Stomach (tissue), 9 donors: Measurements from ENCODE around the gene SCYGR7. TPM values are rescaled to one million over a fixed set of nuclear protein-coding genes. Genes with fewer than 3 reads are reported as not detected.
A peak's percentile ranks its signal among the peaks of the same experiment; 100 is the strongest.

Experiments
- DNase-seq, 2 donors: peaks; one replicate each; pipeline versions ENCODE4 v3.0.0 to v3.0.0-alpha.2; 2013 to 2019
- H3K27ac ChIP-seq, 5 donors: fragments of 200-600 bp in 4 of 5; sonication (generic) in 4 of 5; one replicate each; pipeline ENCODE4 v1.5.1; 2013 to 2019; ENCODE audit warnings: mild to moderate bottlenecking in 1 of 5, moderate library complexity in 1 of 5
- H3K27me3 ChIP-seq, 3 donors: fragments of 200-600 bp; sonication (generic); one replicate each; pipeline ENCODE4 v1.5.1; 2017 to 2019; ENCODE audit warnings: mixed run types in 1 of 3
- H3K36me3 ChIP-seq, 4 donors: fragments of 200-600 bp; sonication (generic); 1 replicate in 3 of 4; 2 replicates in 1 of 4; pipeline ENCODE4 v1.5.1; 2016 to 2019
- H3K4me1 ChIP-seq, 4 donors: fragments of 200-600 bp; sonication (generic); one replicate each; pipeline ENCODE4 v1.5.1; 2016 to 2019
- H3K4me3 ChIP-seq, 4 donors: fragments of 200-600 bp; sonication (generic) in 3 of 4; one replicate each; pipeline ENCODE4 v1.5.1; 2016 to 2019; ENCODE audit warnings: mild to moderate bottlenecking in 1 of 4
- H3K9me3 ChIP-seq, 4 donors: fragments of 200-600 bp; sonication (generic); one replicate each; pipeline ENCODE4 v1.5.1; 2016 to 2019
- EP300 ChIP-seq: sonication (generic); formaldehyde crosslinking; IDR thresholded peaks from one replicate; pipeline ENCODE4 v1.6.1; 2017; ENCODE audit warnings: antibody characterized with exemption
- POLR2A ChIP-seq, 4 donors: fragments of 450-650 bp; IDR thresholded peaks; one replicate each; pipeline ENCODE4 v1.6.1; 2016; ENCODE audit warnings: antibody characterized with exemption in 4 of 4, control low read depth in 2 of 4, mild to moderate bottlenecking in 1 of 4, moderate library complexity in 1 of 4
- POLR2AphosphoS5 ChIP-seq, 3 donors: sonication (generic); formaldehyde crosslinking; IDR thresholded peaks; one replicate each; pipeline ENCODE4 v1.6.1; 2016; ENCODE audit warnings: antibody characterized with exemption in 3 of 3
- WGBS, 5 donors: extraction: QIAGEN DNeasy Blood & Tissue Kit in 3 of 5; methylation state at CpG; one replicate each; pipeline versions ENCODE4 v1.1.5 to v1.1.7; 2013 to 2018; 5-methylcytosine and 5-hydroxymethylcytosine counted together
- intact Hi-C: fragments of 100-400 bp; cut with DNase I; formaldehyde crosslinking; loops from one replicate; pipeline ENCODE4 v1.15.1; 2023; ENCODE audit warnings: low total_unique reads
- polyA plus RNA-seq, 3 donors: library from polyadenylated mRNA; stranded (reverse); fragments of 200-250 nt; gene quantifications; one replicate each; pipeline ENCODE4 v1.2.3, GENCODE V29; 2013
- total RNA-seq, 5 donors: library from RNA; depleted of rRNA; stranded (reverse); fragments of >200 nt; gene quantifications; one replicate each; pipeline versions ENCODE4 v1.1.0 to v1.2.3, GENCODE V29; 2014 to 2016
- TF ChIP-seq, protein P1 (sequence below), 7 experiments: fragments of 450-650 bp in 4 of 7; fragments of 200-600 bp in 3 of 7; sonication (generic) in 3 of 7; IDR thresholded peaks; one replicate each; pipeline ENCODE4 v1.5.1; 2016 to 2019; ENCODE audit warnings: antibody characterized with exemption in 7 of 7, control low read depth in 2 of 7, mild to moderate bottlenecking in 1 of 7
- donor health status: healthy with polysubstance abuse.
- donor health status: Bipolar disorder and iron deficiency.
- donor health status: healthy.

The SCYGR7 gene
- total and polyA plus RNA-seq, 8 donors, result not detected

DNA sequence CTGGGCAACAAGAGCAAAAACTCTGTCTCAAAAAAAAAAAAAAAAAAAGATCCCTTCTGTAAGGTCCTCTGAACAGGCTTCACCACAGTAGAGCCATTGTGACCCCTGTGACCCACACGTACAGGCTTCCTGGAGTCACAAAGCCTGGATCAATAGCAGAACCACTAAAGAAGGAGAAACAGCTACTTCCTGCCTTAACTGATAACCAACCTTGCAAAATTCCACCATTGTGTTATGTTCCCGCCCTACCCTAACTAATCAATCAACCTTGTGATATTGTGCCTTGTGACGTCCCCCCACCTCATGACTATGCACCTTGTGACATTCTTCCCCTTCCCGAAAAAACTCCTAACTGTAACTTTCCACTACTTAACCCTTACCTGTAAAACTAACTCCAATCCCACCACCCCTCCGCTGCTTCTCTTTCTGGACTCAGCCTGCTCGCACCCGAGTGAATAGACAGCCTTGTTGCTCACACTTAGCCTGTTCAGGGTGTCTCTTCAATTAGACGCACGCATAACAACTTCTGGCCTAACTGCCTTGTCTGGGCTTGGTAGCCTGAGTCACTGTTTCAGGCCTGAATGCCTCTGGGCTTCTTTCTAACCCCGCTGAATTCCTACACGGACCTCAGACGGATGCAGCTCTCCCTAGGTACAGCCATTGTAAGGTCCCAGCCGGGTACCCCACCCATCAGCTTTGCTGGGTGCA is 31.4 kb downstream of the SCYGR7 start:
- WGBS, 5 donors, result 54 to 71% (median 65%) methylated on average over 13 of the region's 13 CpGs
- H3K36me3 ChIP-seq, result no peaks in the 10 kb centered on the region
- H3K4me1 ChIP-seq, result peaks cover 0 to 4% (median 0%) of the 10 kb centered on the region in 4 donors
- TF ChIP-seq POLR2A (IDR thresholded peaks at IDR 0.05) (no peak), POLR2AphosphoS5 (IDR thresholded peaks at IDR 0.05) (no peak), EP300 (no peak)
- TF ChIP-seq, protein P1, sequence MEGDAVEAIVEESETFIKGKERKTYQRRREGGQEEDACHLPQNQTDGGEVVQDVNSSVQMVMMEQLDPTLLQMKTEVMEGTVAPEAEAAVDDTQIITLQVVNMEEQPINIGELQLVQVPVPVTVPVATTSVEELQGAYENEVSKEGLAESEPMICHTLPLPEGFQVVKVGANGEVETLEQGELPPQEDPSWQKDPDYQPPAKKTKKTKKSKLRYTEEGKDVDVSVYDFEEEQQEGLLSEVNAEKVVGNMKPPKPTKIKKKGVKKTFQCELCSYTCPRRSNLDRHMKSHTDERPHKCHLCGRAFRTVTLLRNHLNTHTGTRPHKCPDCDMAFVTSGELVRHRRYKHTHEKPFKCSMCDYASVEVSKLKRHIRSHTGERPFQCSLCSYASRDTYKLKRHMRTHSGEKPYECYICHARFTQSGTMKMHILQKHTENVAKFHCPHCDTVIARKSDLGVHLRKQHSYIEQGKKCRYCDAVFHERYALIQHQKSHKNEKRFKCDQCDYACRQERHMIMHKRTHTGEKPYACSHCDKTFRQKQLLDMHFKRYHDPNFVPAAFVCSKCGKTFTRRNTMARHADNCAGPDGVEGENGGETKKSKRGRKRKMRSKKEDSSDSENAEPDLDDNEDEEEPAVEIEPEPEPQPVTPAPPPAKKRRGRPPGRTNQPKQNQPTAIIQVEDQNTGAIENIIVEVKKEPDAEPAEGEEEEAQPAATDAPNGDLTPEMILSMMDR (IDR thresholded peaks at IDR 0.05), result no peak
- no peaks in the 10 kb centered on the region for H3K27me3 ChIP-seq
- H3K27ac ChIP-seq, result no peak overlapping the region
- no peak overlapping the region for H3K4me3 ChIP-seq
- intact Hi-C loops, result loop anchor here (10.0 kb wide), 1 partner anchor 355 kb away; no protein-coding TSS in a partner anchor
- DNase-seq, result peak in 1 of 2 donors; percentile 62
- no peaks in the 10 kb centered on the region for H3K9me3 ChIP-seq

- H3K36me3 ChIP-seq, result no peaks in the 10 kb centered on the region
- peaks cover 0 to 9% (median 4%) of the 10 kb centered on the region in 4 donors for H3K4me1 ChIP-seq
- whole genome bisulfite sequencing, 5 donors, result 39 to 57% (median 51%) methylated on average over 6 of the region's 6 CpGs
- peak in 1 of 2 donors; percentile 40 for DNase-seq
- H3K27ac ChIP-seq, result no peak overlapping the region
- intact Hi-C loops, result loop anchor here (10.0 kb wide), 1 partner anchor 357 kb away; no protein-coding TSS in a partner anchor
- H3K27me3 ChIP-seq, result no peaks in the 10 kb centered on the region
- no peak overlapping the region for H3K4me3 ChIP-seq
- TF ChIP-seq POLR2A (IDR thresholded peaks at IDR 0.05), result no peak
- H3K9me3 ChIP-seq, result no peaks in the 10 kb centered on the region
Observed at GRCh38 chr2:227761740-227762476, 33.8 kb downstream of the SCYGR7 start.

DNA sequence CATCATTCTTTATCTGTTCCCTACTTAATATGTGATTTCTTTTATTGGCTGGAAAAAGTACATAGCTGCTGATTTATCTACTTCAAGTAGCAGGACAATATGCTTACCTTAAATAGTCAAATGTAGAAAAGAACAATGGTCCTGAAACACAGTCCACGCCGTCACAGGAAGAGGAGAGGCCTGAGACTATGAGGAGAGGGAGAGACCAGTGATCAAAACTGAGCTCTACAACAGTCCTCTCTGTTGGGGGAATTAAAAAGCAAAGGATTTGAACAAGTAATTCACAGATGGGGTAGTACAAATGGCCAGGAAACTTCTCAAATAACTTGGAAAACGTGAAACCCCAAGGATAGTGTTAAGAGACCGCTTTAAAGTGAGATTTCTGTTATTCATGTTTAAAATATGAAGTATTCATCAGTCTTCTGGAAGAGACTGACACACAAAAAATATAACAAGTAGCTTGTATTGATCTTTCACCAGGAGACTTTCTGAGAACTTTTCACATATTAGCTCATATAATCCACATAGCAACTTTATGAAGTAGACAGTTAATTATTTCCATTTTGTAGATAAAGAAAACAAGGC is 37.7 kb downstream of the SCYGR7 start:
- TF ChIP-seq EP300 (no peak), POLR2AphosphoS5 (IDR thresholded peaks at IDR 0.05) (no peak), POLR2A (IDR thresholded peaks at IDR 0.05) (no peak)
- TF ChIP-seq, protein P1 (IDR thresholded peaks at IDR 0.05), result no peak
- intact Hi-C loops, result loop anchor here (5.0 to 10.0 kb wide), 2 partner anchors 104 to 361 kb away; no protein-coding TSS in a partner anchor
- 28 to 50% (median 44%) methylated on average over 4 of the region's 4 CpGs for WGBS, 5 donors

GRCh38 chr2:227766373-227766883 is 38.3 kb downstream of the SCYGR7 start:
- Histone ChIP-seq H3K4me1 (peaks cover 0 to 9% (median 4%) of the 10 kb centered on the region in 4 donors), H3K4me3 (no peak overlapping the region), H3K27ac (no peak overlapping the region), H3K36me3 (no peaks in the 10 kb centered on the region), H3K9me3 (no peaks in the 10 kb centered on the region), H3K27me3 (no peaks in the 10 kb centered on the region)
- peak; percentile 85 to 91 for DNase-seq
- TF ChIP-seq, protein P1 (IDR thresholded peaks at IDR 0.05), result peak in 5 of 7 experiments; percentile 80 to 88 (median 82)
- TF ChIP-seq EP300, result no peak
- peak in 1 of 3 donors; percentile 66 for TF ChIP-seq POLR2AphosphoS5 (IDR thresholded peaks at IDR 0.05)
- no peak for TF ChIP-seq POLR2A (IDR thresholded peaks at IDR 0.05)
- 19 to 28% (median 25%) methylated on average over 11 of the region's 11 CpGs for WGBS, 5 donors
- intact Hi-C loops, result loop anchor here (5.0 to 10.0 kb wide), 2 partner anchors 104 to 362 kb away; no protein-coding TSS in a partner anchor

More for the DNA sequence above, 37.7 kb downstream of the SCYGR7 start:
- Histone ChIP-seq H3K27me3 (no peaks in the 10 kb centered on the region), H3K4me1 (peaks cover 0 to 9% (median 4%) of the 10 kb centered on the region in 4 donors), H3K27ac (no peak overlapping the region), H3K36me3 (no peaks in the 10 kb centered on the region), H3K4me3 (no peak overlapping the region), H3K9me3 (no peaks in the 10 kb centered on the region)
- no peak for DNase-seq
